LoVo (cell line): ENCODE results near the gene VGLL2.
"Not testable (repeated sequence)": the region's sequence is repeated elsewhere in the genome, so short reads cannot be mapped to it uniquely, and the experiment has no call there.

Experiments used
- DNase-seq: peaks from one replicate; pipeline ENCODE4 v3.0.0-alpha.2; 2016; ENCODE audit warnings: low spot score

VGLL2 gene

GRCh38 chr6:117265410-117266256 lies at the start of gene VGLL2:
VGLL2 (plus strand) TSS chr6:117265558; CDS start chr6:117265764, 206 bp downstream.
- DNase-seq: no peak

- DNase-seq: no peak
Measured at GRCh38 chr6:117222861-117223260, 42.5 kb upstream of the VGLL2 start.

- DNase-seq: no peak
Measured at GRCh38 chr6:117226778-117227177, 38.6 kb upstream of the VGLL2 start.

GRCh38 chr6:117227245-117227962 lies 38.0 kb upstream of the VGLL2 start:
- no peak for DNase-seq

GRCh38 chr6:117228202-117228601 lies 37.2 kb upstream of the VGLL2 start:
- no peak for DNase-seq

- DNase-seq: no peak
Measured at GRCh38 chr6:117229870-117230269, 35.5 kb upstream of the VGLL2 start.

- DNase-seq: no peak
Measured at GRCh38 chr6:117231466-117231865, 33.9 kb upstream of the VGLL2 start.

- no peak for DNase-seq
Measured at GRCh38 chr6:117232196-117232595, 33.2 kb upstream of the VGLL2 start.

GRCh38 chr6:117233145-117233544 lies 32.2 kb upstream of the VGLL2 start:
- no peak for DNase-seq

- DNase-seq: no peak
Measured at GRCh38 chr6:117237561-117237960, 27.8 kb upstream of the VGLL2 start.

GRCh38 chr6:117244571-117244970 lies 20.8 kb upstream of the VGLL2 start:
- DNase-seq: not testable (repeated sequence)

- not testable (repeated sequence) for DNase-seq
Measured at GRCh38 chr6:117244979-117245378, 20.4 kb upstream of the VGLL2 start.

- DNase-seq: no peak
Measured at GRCh38 chr6:117253785-117254184, 11.6 kb upstream of the VGLL2 start.

GRCh38 chr6:117262799-117263198 lies 2.6 kb upstream of the VGLL2 start:
- no peak for DNase-seq

- no peak for DNase-seq
Measured at GRCh38 chr6:117263353-117263927, 1.9 kb upstream of the VGLL2 start.

- DNase-seq: no peak
Measured at GRCh38 chr6:117264369-117264691, 1.0 kb upstream of the VGLL2 start.

- DNase-seq: no peak
Measured at GRCh38 chr6:117264692-117265409, 507 bp upstream of the VGLL2 start.

- DNase-seq: no peak
Measured at GRCh38 chr6:117266257-117267053, 1.1 kb downstream of the VGLL2 start.

GRCh38 chr6:117267054-117267347 lies 1.6 kb downstream of the VGLL2 start:
- DNase-seq: no peak

GRCh38 chr6:117267766-117268534 lies 2.6 kb downstream of the VGLL2 start:
- no peak for DNase-seq

GRCh38 chr6:117268924-117269323 lies 3.6 kb downstream of the VGLL2 start:
- no peak for DNase-seq
